Heart right ventricle (tissue), 16 donors: Measurements from ENCODE around the gene CEP20. TPM values are rescaled to one million over a fixed set of nuclear protein-coding genes. Genes with fewer than 3 reads are reported as not detected.

ENCODE experiments used
- ATAC-seq, 8 donors: fragments of 200-7000 bp; cut with Tn5 transposase; one replicate each; pipeline ENCODE4 v1.9.1; 2020; ENCODE audit warnings: mild to moderate bottlenecking in 8 of 8, moderate library complexity in 8 of 8, moderate number of reproducible peaks in 1 of 8
- DNase-seq, 2 donors: peaks; one replicate each; pipeline ENCODE4 v3.0.0-alpha.2; 2020
- H3K27ac ChIP-seq, 10 donors: fragments of 200-600 bp; sonication (generic) in 2 of 10; one replicate each; pipeline versions ENCODE4 v1.5.0 to v1.8.0; 2020 to 2022; ENCODE audit warnings: mild to moderate bottlenecking in 3 of 10
- H3K27me3 ChIP-seq, 7 donors: fragments of 200-600 bp; one replicate each; pipeline ENCODE4 v1.8.0; 2021 to 2022; ENCODE audit warnings: mild to moderate bottlenecking in 2 of 7
- H3K36me3 ChIP-seq, 9 donors: fragments of 200-600 bp; sonication (generic) in 1 of 9; one replicate each; pipeline versions ENCODE4 v1.5.0 to v1.8.0; 2020 to 2022; ENCODE audit warnings: mild to moderate bottlenecking in 2 of 9
- H3K4me1 ChIP-seq, 9 donors: fragments of 200-600 bp; sonication (generic) in 1 of 9; one replicate each; pipeline versions ENCODE4 v1.5.0 to v1.8.0; 2020 to 2022; ENCODE audit warnings: mild to moderate bottlenecking in 4 of 9
- H3K4me3 ChIP-seq, 10 donors: fragments of 200-600 bp; sonication (generic) in 2 of 10; one replicate each; pipeline versions ENCODE4 v1.5.0 to v1.8.0; 2020 to 2022; ENCODE audit warnings: mild to moderate bottlenecking in 7 of 10, moderate library complexity in 2 of 10
- H3K9me3 ChIP-seq, 11 donors: fragments of 200-600 bp in 10 of 11; sonication (generic) in 2 of 11; one replicate each; pipeline versions ENCODE4 v1.5.0 to v1.8.0; 2013 to 2022; ENCODE audit warnings: mild to moderate bottlenecking in 2 of 11, control low read depth in 1 of 11, moderate library complexity in 1 of 11
- WGBS, 2 donors: extraction: QIAGEN DNeasy Blood & Tissue Kit; methylation state at CpG; one replicate each; pipeline ENCODE4 v1.1.7; 2013; ENCODE audit warnings: inconsistent platforms in 1 of 2; 5-methylcytosine and 5-hydroxymethylcytosine counted together
- intact Hi-C, 10 donors: fragments of 100-400 bp; cut with DNase I; formaldehyde crosslinking; loops; one replicate each; pipeline versions ENCODE4 v1.11.1 to v1.14.2; 2022
- polyA plus RNA-seq, 2 donors: library from polyadenylated mRNA; stranded (reverse); fragments of 200-250 nt; gene quantifications; one replicate each; pipeline ENCODE4 v1.2.3, GENCODE V29; 2013
- total RNA-seq, 10 donors: library from RNA; stranded (reverse); fragmentation: NEBNext Ultra II Directional in 3 of 10; extraction: Animal tissue kit (Norgen Biotek cat#: 25700) in 3 of 10; gene quantifications; one replicate each; pipeline versions ENCODE4 v1.2.1 to v1.2.4, GENCODE V29; 2021 to 2023
- TF ChIP-seq, protein P1 (sequence below), 9 donors: fragments of 200-600 bp; sonication (generic) in 2 of 9; IDR thresholded peaks; one replicate each; pipeline versions ENCODE4 v1.5.0 to v1.8.0; 2021 to 2022; ENCODE audit warnings: antibody characterized with exemption in 9 of 9, mild to moderate bottlenecking in 5 of 9, moderate library complexity in 1 of 9
- donor health status: Arrhythmogenic right ventricular cardiomyopathy.
- donor health status: ischemic (EF 13 %, LVEDD 7.1; RV severe dilation, severe dysfunction).
- donor health status: healthy with polysubstance abuse.
- donor health status: DM: no; HTN: yes; CAD: no.
- donor health status: DM: no; HTN: no; CAD: no.
- donor health status: ischemic (EF 25% LVEDD 6.9; RV normal size, moderate dysfunction).
- donor health status: ischemic (EF 25% LVEDD 5.7; RV mildly dilated, moderate dysfunction).
- donor health status: healthy.
- donor health status: DM: yes; HTN: yes; CAD: no.
- donor health status: Ischemic cardiomyopathy.
- donor health status: ischemic (EF 35%, LVEDD 5.7; RV mildly dilated, moderate dysfunction).
- donor health status: nonischemic (EF 11% LVEDD 7.7; RV severe dilation, severe dysfunction).
- donor health status: DM: yes; HTN: yes; CAD: no.
- donor health status: PGD.
- donor health status: ischemic (EF 29% LVEDD 5.4; RV normal size, mild dysfunction).
- donor health status: nonischemic (EF 23%, LVEDD 6.1; RV moderate dilation, normal function).

The CEP20 gene
- total and polyA plus RNA-seq, 12 donors = 14.8 to 42.6 (median 32.1) TPM

DNA sequence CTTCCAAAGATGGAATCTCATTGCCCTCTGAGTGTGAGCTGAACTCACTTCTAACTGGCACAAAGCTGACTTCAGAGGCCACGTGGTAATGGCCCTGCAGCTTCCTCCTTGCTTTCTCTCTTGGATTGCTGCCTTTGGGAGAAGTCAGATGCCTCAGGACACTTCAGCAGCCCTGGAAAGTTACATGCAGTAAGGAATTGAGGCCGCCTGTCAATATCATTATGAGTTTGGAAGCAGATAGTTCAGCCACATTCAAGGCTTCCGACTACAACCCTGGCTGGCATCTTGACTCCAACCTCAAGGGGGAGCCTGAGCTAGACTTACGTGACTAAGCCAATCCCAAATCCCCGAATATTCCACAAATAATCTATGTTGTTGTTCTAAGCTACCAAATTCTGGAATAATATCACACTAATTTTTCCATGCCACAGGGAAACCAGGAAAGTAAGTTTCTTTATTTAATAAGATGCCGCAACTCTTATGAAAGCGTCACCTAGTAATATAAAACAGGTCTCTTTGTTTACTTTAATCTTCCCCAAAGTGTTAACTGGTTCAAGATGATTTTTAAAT, 13.6 kb downstream of the CEP20 start:
- peaks cover 0 to 92% (median 12%) of the 10 kb centered on the region in 9 donors for H3K36me3 ChIP-seq
- DNase-seq = peak; percentile 20 to 51

DNA sequence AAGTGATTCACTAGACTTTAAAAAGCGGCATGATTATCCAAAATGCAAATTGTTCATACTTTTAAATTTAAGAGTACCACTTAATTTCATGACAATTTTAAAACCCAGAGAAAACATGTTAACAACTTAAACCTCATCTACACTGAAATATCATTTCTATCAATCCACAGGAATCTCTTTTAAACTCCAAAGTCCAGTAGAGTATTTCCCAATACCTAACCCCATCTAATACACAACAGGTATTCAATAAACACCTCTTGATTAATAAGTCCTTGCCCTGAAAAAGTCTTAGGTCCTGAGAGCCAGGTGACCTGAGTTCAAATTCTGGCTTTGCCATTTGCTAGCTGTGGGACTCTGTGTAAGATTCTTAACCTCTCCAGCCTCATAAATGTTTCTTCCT, 14.7 kb downstream of the CEP20 start:
- 96 to 100% methylated on average over 1 of the region's 1 CpG for WGBS, 2 donors
- no peak for ATAC-seq
- Histone ChIP-seq H3K4me1 (peaks cover 0 to 13% (median 7%) of the 10 kb centered on the region in 9 donors), H3K9me3 (no peaks in the 10 kb centered on the region), H3K4me3 (no peak overlapping the region), H3K36me3 (peaks cover 0 to 92% (median 14%) of the 10 kb centered on the region in 9 donors), H3K27me3 (no peaks in the 10 kb centered on the region), H3K27ac (no peak overlapping the region)
- TF ChIP-seq, protein P1, sequence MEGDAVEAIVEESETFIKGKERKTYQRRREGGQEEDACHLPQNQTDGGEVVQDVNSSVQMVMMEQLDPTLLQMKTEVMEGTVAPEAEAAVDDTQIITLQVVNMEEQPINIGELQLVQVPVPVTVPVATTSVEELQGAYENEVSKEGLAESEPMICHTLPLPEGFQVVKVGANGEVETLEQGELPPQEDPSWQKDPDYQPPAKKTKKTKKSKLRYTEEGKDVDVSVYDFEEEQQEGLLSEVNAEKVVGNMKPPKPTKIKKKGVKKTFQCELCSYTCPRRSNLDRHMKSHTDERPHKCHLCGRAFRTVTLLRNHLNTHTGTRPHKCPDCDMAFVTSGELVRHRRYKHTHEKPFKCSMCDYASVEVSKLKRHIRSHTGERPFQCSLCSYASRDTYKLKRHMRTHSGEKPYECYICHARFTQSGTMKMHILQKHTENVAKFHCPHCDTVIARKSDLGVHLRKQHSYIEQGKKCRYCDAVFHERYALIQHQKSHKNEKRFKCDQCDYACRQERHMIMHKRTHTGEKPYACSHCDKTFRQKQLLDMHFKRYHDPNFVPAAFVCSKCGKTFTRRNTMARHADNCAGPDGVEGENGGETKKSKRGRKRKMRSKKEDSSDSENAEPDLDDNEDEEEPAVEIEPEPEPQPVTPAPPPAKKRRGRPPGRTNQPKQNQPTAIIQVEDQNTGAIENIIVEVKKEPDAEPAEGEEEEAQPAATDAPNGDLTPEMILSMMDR (IDR thresholded peaks at IDR 0.05) = no peak
- DNase-seq = no peak
- intact Hi-C loops = loop anchor here in 6 of 10 donors (2.0 to 10.0 kb wide), 3 partner anchors 249 to 261 kb away; no protein-coding TSS in a partner anchor

More for the DNA sequence above, 13.6 kb downstream of the CEP20 start:
- Histone ChIP-seq H3K27me3 (no peaks in the 10 kb centered on the region), H3K9me3 (no peaks in the 10 kb centered on the region), H3K4me3 (no peak overlapping the region), H3K27ac (peak overlapping the region in 2 of 10 donors; percentile 6 to 23), H3K4me1 (peaks cover 0 to 21% (median 7%) of the 10 kb centered on the region in 9 donors)
- intact Hi-C loops = loop anchor here in 9 of 10 donors (1.0 to 10.0 kb wide), 6 partner anchors 247 to 260 kb away; no protein-coding TSS in a partner anchor
- 48 to 54% methylated on average over 7 of the region's 7 CpGs for WGBS, 2 donors
- peak; percentile 51 to 86 (median 72) for ATAC-seq
- TF ChIP-seq, protein P1 (IDR thresholded peaks at IDR 0.05) = peak; percentile 53 to 84 (median 72)

DNA sequence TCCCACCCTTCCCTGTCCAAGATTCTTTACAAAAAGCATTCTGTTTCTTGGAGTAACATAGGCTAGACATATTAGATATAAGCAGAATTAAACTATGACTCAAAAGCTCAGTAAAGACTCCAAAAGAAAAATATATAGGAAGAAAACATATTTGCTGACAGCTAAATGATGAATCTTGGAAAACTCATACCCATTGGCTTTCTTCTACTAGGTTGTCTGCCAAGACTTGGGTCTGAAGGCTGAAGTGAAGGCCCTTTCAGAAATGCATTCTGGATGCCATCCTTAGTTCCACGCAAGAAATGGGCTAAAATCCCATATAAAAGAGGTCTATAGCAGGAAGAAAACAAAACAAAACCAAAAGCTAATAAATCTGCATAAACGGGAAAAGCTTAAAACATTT, 15.1 kb downstream of the CEP20 start:
- Histone ChIP-seq H3K4me1 (peaks cover 0 to 13% (median 7%) of the 10 kb centered on the region in 9 donors), H3K27me3 (no peaks in the 10 kb centered on the region), H3K4me3 (no peak overlapping the region), H3K9me3 (no peaks in the 10 kb centered on the region), H3K27ac (no peak overlapping the region), H3K36me3 (peaks cover 0 to 92% (median 14%) of the 10 kb centered on the region in 9 donors)
- TF ChIP-seq, protein P1 (IDR thresholded peaks at IDR 0.05) = no peak
- WGBS, 2 donors = 93 to 94% methylated on average over 2 of the region's 2 CpGs
- ATAC-seq = no peak
- no peak for DNase-seq
- intact Hi-C loops = loop anchor here in 2 of 10 donors (5.0 to 10.0 kb wide), 2 partner anchors 249 to 262 kb away; no protein-coding TSS in a partner anchor

DNA sequence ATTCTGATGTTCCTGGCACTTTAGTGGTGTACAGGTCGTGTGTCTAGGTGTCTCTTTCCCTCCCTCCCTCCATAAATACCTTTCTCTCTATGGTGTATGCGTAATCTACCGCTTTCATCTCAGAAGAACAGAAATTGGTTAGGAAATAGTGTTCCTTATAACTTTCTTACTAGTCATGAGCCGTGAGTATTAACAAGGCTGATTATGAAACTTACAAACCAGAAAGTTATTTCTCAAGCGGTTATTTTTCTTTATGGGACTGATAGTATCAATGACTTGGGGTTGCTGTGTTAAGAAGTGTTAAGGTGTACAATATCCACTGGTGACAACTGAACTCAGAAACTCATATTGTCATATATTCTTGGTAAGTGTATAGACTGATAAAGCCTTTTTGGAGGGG, 18.4 kb downstream of the CEP20 start:
- DNase-seq (no peak), ATAC-seq (no peak)
- 93 to 95% methylated on average over 5 of the region's 5 CpGs for WGBS, 2 donors
- peaks cover 0 to 12% (median 5%) of the 10 kb centered on the region in 9 donors for H3K4me1 ChIP-seq
- intact Hi-C loops = loop anchor here in 2 of 10 donors (5.0 to 10.0 kb wide), 2 partner anchors 252 to 265 kb away; no protein-coding TSS in a partner anchor
- TF ChIP-seq, protein P1 (IDR thresholded peaks at IDR 0.05) = no peak
- no peaks in the 10 kb centered on the region for H3K9me3 ChIP-seq
- H3K36me3 ChIP-seq = peaks cover 0 to 93% (median 30%) of the 10 kb centered on the region in 9 donors
- no peaks in the 10 kb centered on the region for H3K27me3 ChIP-seq
- no peak overlapping the region for H3K4me3 ChIP-seq
- H3K27ac ChIP-seq = no peak overlapping the region
